ENCODE results near the gene L1CAM. TPM values are rescaled to one million over a fixed set of nuclear protein-coding genes. Genes with fewer than 3 reads are reported as not detected.

Gene L1CAM
- total RNA-seq, 2 donors from 2014 or later: 6.3 to 7.0 TPM

GRCh38 chrX:153871946-153872878 lies 13.8 kb downstream of the L1CAM start:
- Histone ChIP-seq H3K4me3 (no peak overlapping the region), H3K9me3 (no peaks in the 10 kb centered on the region), H3K4me1 (no peaks in the 10 kb centered on the region), H3K27ac (no peak overlapping the region), H3K27me3 (no peaks in the 10 kb centered on the region), H3K36me3 (no peaks in the 10 kb centered on the region)
- TF ChIP-seq, protein P1, sequence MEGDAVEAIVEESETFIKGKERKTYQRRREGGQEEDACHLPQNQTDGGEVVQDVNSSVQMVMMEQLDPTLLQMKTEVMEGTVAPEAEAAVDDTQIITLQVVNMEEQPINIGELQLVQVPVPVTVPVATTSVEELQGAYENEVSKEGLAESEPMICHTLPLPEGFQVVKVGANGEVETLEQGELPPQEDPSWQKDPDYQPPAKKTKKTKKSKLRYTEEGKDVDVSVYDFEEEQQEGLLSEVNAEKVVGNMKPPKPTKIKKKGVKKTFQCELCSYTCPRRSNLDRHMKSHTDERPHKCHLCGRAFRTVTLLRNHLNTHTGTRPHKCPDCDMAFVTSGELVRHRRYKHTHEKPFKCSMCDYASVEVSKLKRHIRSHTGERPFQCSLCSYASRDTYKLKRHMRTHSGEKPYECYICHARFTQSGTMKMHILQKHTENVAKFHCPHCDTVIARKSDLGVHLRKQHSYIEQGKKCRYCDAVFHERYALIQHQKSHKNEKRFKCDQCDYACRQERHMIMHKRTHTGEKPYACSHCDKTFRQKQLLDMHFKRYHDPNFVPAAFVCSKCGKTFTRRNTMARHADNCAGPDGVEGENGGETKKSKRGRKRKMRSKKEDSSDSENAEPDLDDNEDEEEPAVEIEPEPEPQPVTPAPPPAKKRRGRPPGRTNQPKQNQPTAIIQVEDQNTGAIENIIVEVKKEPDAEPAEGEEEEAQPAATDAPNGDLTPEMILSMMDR (IDR thresholded peaks at IDR 0.05): no peak
- DNase-seq (ENCODE audit: low spot score): no peak

DNA sequence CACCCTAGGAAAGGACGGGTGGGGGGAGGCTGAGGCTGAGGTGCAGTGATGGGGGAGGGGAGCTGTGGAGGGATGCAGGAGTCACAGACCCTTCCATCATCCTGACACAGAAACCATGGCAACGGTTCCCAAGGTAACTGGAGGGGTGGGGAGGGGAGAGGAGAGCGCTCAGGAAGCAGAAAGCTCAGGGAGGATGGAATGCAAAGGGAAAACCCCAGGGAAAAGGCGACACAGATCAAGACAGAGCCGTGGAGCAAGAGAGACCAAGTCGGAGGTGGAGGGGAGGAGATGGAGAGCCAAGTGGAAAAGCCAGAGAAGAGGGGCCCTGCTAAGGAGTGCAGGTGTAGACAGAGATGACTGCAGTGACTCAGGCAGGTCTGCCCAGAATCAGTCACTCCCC lies 14.5 kb downstream of the L1CAM start:
- TF ChIP-seq, protein P1 (IDR thresholded peaks at IDR 0.05): no peak

DNA sequence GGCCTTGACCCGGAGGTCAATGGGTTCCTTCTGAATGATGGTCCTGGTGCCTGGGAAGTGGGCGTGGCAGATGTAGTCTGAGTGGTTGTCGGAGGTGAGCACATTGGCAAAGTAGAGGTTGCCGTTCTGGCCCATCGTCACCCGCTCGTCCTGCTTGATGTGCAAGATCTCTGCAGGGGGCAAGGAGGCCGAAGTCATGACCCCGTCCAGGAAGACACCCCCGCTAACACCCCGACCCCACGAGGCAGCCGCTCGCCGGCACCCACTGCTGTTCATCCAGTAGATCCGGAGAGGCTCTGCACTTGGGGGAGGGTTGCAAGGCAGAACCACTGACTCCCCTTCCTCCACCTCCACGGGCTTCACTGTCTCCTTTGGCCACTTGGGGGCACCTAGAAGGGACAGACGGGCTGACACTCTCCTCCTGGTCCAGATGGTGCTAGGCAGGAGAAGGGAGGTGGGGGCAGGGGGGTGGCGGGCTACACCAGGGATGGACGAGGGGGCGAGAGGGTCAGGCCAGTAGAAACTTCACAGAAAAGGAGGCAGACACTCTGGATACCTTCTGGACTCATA lies 15.1 kb downstream of the L1CAM start:
- no peak overlapping the region for H3K4me3 ChIP-seq
- H3K27ac ChIP-seq: no peak overlapping the region
- no peaks in the 10 kb centered on the region for H3K27me3 ChIP-seq
- DNase-seq (ENCODE audit: low spot score): no peak
- H3K9me3 ChIP-seq: no peaks in the 10 kb centered on the region
- H3K4me1 ChIP-seq: no peaks in the 10 kb centered on the region
- TF ChIP-seq, protein P1 (IDR thresholded peaks at IDR 0.05): no peak
- H3K36me3 ChIP-seq: no peaks in the 10 kb centered on the region

More for the DNA sequence above, 14.5 kb downstream of the L1CAM start:
- Histone ChIP-seq H3K27ac (no peak overlapping the region), H3K4me3 (no peak overlapping the region), H3K4me1 (no peaks in the 10 kb centered on the region), H3K27me3 (no peaks in the 10 kb centered on the region), H3K36me3 (no peaks in the 10 kb centered on the region), H3K9me3 (no peaks in the 10 kb centered on the region)
- DNase-seq (ENCODE audit: low spot score): no peak

DNA sequence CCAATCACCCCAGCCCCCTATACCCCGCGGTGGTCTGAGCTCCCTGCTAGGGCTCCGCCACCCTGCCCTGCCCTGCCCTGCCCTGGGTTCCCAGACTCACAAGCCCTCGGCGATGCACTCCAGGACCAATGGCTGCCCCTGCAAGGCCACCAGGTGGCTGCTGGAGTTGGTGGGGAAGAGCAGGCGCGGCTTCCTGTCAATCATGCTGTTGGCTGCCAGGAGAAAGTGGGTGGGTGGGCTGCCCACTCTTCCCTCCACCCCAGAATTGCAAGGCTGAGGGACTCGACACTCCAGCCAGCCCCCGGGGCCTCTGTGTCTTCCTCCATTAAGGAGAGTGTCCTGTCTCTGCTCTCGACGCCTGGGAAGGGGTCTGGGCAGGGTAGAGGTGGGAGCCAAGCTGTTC lies 15.7 kb downstream of the L1CAM start:
- Histone ChIP-seq H3K9me3 (no peaks in the 10 kb centered on the region), H3K4me1 (no peaks in the 10 kb centered on the region), H3K36me3 (no peaks in the 10 kb centered on the region), H3K27me3 (no peaks in the 10 kb centered on the region), H3K27ac (no peak overlapping the region), H3K4me3 (no peak overlapping the region)
- DNase-seq (ENCODE audit: low spot score): no peak
- TF ChIP-seq, protein P1 (IDR thresholded peaks at IDR 0.05): no peak

GRCh38 chrX:153869473-153870287 lies 16.3 kb downstream of the L1CAM start:
- TF ChIP-seq, protein P1 (IDR thresholded peaks at IDR 0.05): no peak
- no peaks in the 10 kb centered on the region for H3K36me3 ChIP-seq
- H3K4me1 ChIP-seq: no peaks in the 10 kb centered on the region
- no peak overlapping the region for H3K4me3 ChIP-seq
- no peaks in the 10 kb centered on the region for H3K9me3 ChIP-seq
- H3K27ac ChIP-seq: no peak overlapping the region
- no peak for DNase-seq (ENCODE audit: low spot score)
- no peaks in the 10 kb centered on the region for H3K27me3 ChIP-seq
